ENCODE data around the gene PPP1R9B.

- TF ChIP-seq ZC3H10 (CRISPR knock-in tag; IDR thresholded peaks at IDR 0.05) = no peak
- TF ChIP-seq ZFP30 (CRISPR knock-in tag; IDR thresholded peaks at IDR 0.05) = no peak
- TF ChIP-seq TCF4 (CRISPR knock-in tag; IDR thresholded peaks at IDR 0.05; ENCODE audit: borderline replicate concordance) = no peak
- TF ChIP-seq RARB (CRISPR knock-in tag; IDR thresholded peaks at IDR 0.05) = no peak
These were observed 37.5 kb upstream of the PPP1R9B start for GRCh38 chr17:50187751-50188530.

Data from SK-N-SH treated with all-trans-retinoic acid at 6 μM for 48 hours (cell line).